Stimulated activated naive CD8-positive, alpha-beta T cell treated with anti-CD3 and anti-CD28 coated beads, Interleukin-15, Interleukin-2, amounts not matched to agents 100 ng/mL and 50 ng/mL, for 24 hours (primary cell): Measurements from ENCODE around the gene GSTM2.
A peak's percentile ranks its signal among the peaks of the same experiment; 100 is the strongest.
"Not testable (repeated sequence)": the region's sequence is repeated elsewhere in the genome, so short reads cannot be mapped to it uniquely, and the experiment has no call there.

ENCODE experiments used
- H3K27ac Mint-ChIP-seq: one replicate; pipeline ENCODE4 v1.8.0; 2021; ENCODE audit warnings: mild to moderate bottlenecking, mixed read lengths
- H3K27me3 Mint-ChIP-seq: one replicate; pipeline ENCODE4 v1.8.0; 2021; ENCODE audit warnings: mixed read lengths
- H3K36me3 Mint-ChIP-seq: one replicate; pipeline ENCODE4 v1.8.0; 2021; ENCODE audit warnings: low read depth, mixed read lengths
- H3K4me1 Mint-ChIP-seq: one replicate; pipeline ENCODE4 v1.8.0; 2021; ENCODE audit warnings: low read depth, mixed read lengths
- H3K4me3 Mint-ChIP-seq: one replicate; pipeline ENCODE4 v1.8.0; 2021; ENCODE audit warnings: mild to moderate bottlenecking, mixed read lengths
- H3K9me3 Mint-ChIP-seq: one replicate; pipeline ENCODE4 v1.8.0; 2021; ENCODE audit warnings: mixed read lengths

Gene GSTM2

DNA sequence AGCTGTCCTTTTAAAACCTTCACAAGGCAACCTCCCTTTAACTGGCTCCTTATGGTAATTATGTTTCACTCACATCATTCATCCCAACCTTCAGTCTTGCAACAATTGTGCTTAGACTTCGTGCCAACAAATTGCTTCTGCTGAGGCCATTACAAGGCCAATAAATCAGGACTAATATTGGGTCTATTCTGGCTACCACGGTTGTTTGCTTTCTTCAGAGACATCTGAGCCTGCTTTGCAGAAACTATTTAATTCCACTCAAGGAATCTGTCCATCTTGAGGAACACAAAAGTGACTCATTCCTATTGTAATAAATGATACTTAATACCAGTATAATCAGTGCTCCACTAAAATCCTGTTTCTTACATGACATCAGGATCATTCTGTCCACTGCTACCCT lies 14.6 kb upstream of the GSTM2 start:
- Mint-ChIP-seq H3K36me3 (no peaks in the 10 kb centered on the region), H3K4me3 (no peak overlapping the region), H3K4me1 (peaks cover 14% of the 10 kb centered on the region), H3K27me3 (peaks cover 26% of the 10 kb centered on the region), H3K9me3 (no peaks in the 10 kb centered on the region), H3K27ac (no peak overlapping the region)

GRCh38 chr1:109654519-109654918 lies 13.3 kb upstream of the GSTM2 start:
- no peaks in the 10 kb centered on the region for H3K9me3 Mint-ChIP-seq
- peaks cover 26% of the 10 kb centered on the region for H3K27me3 Mint-ChIP-seq
- H3K36me3 Mint-ChIP-seq: no peaks in the 10 kb centered on the region
- peaks cover 14% of the 10 kb centered on the region for H3K4me1 Mint-ChIP-seq
- no peak overlapping the region for H3K27ac Mint-ChIP-seq
- no peak overlapping the region for H3K4me3 Mint-ChIP-seq

DNA sequence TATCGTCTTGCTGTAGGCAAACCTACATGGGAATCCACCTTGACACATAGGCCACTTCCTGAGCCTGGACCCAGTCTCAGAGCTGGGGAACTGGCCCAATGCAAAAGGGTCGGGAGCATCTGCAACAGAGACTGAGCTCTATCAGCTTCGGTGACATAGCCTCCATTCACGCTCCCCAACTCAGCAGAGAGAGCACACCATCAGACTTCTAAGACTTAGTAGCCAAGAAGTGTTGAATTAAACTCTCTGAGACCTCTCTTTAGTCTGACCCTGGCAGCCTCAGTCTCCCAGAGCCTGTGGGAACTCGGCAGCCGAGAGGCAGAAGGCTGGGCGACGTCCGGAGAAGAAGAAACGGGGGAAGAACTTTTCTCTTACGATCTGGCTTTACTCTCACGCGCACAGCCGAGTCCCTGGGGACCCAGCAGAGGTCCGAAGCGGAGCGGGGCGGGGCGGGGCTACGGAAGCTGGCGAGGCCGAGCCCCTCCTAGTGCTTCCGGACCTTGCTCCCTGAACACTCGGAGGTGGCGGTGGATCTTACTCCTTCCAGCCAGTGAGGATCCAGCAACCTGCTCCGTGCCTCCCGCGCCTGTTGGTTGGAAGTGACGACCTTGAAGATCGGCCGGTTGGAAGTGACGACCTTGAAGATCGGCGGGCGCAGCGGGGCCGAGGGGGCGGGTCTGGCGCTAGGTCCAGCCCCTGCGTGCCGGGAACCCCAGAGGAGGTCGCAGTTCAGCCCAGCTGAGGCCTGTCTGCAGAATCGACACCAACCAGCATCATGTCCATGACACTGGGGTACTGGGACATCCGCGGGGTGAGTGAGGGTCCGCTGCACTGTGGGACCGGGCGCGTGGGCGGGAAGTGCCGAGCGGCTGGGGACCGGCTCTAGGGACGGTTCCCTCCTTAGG lies 12.0 kb upstream of the GSTM2 start, which contains the start of gene GSTM4:
GSTM4 (plus strand) TSS at position 485 of the 905 bp plus-strand sequence; CDS start at position 776, 291 bp downstream.
- Mint-ChIP-seq H3K27me3 (peaks cover 22% of the 10 kb centered on the region), H3K4me3 (peak within 1 kb of the TSS; percentile 89), H3K4me1 (peaks cover 14% of the 10 kb centered on the region), H3K9me3 (no peaks in the 10 kb centered on the region), H3K36me3 (no peaks in the 10 kb centered on the region), H3K27ac (peak within 1 kb of the TSS; percentile 76)

DNA sequence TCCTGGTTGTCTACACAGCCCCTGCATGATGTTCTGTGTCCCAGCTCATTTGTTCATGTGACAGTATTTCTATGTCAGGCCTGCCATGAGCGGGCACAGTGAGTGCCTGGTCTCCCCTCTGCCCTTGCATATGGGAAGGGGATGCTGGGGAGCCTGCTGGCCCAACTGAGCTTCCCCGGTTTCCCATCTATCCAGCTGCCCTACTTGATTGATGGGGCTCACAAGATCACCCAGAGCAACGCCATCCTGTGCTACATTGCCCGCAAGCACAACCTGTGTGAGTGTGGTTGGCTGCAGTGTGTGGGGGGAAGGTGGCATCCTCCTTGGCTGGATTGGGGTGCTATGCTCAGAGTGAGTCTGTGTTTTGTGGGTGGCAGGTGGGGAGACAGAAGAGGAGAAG lies 10.5 kb upstream of the GSTM2 start:
- peaks cover 14% of the 10 kb centered on the region for H3K4me1 Mint-ChIP-seq
- H3K27ac Mint-ChIP-seq: no peak overlapping the region
- peak overlapping the region; percentile 21 for H3K4me3 Mint-ChIP-seq
- H3K27me3 Mint-ChIP-seq: peaks cover 16% of the 10 kb centered on the region
- H3K36me3 Mint-ChIP-seq: no peaks in the 10 kb centered on the region
- no peaks in the 10 kb centered on the region for H3K9me3 Mint-ChIP-seq

DNA sequence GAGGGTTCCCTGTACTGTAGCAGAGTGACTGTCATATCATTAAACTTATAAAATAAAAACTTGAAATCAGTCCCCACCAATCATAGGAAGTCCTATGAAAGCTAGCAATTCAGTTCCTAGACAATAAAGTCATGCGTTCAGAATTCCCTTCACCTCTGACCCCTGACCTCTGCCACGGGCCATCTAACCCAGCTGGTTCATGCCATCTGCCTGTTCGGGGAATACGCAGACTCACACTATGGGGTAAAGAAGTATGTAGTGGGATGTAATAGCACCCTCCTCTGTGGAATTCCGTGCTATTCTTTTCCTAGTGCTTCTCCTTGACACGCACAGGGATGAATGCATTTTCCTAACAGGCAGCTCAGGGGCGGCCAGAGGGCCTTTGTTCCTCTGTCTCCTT lies 9.9 kb upstream of the GSTM2 start:
- Mint-ChIP-seq H3K4me1 (peaks cover 14% of the 10 kb centered on the region), H3K36me3 (no peaks in the 10 kb centered on the region), H3K27ac (no peak overlapping the region), H3K27me3 (peaks cover 13% of the 10 kb centered on the region), H3K4me3 (no peak overlapping the region), H3K9me3 (no peaks in the 10 kb centered on the region)

DNA sequence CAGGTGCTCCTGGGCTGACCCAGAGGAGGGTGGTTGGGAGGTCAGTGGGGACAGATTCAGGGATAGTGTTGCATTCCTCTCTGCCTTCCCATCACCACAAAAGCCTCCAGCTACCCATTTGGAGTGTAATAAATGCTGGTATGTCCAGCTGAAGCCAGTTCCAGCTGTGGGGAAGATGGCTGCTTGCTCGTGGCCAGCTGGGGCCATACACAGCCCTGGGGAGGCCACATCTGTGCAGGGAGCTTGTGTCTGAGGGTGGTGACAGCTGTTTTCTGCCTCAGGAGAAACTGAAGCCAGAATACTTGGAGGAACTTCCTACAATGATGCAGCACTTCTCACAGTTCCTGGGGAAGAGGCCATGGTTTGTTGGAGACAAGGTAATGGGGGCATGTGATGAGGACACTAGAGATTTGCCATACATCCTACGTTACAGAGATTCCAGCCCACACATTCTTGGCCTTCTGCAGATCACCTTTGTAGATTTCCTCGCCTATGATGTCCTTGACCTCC lies 9.3 kb upstream of the GSTM2 start:
- Mint-ChIP-seq H3K27ac (no peak overlapping the region), H3K4me1 (peaks cover 14% of the 10 kb centered on the region), H3K4me3 (no peak overlapping the region), H3K27me3 (peaks cover 7% of the 10 kb centered on the region), H3K9me3 (no peaks in the 10 kb centered on the region), H3K36me3 (no peaks in the 10 kb centered on the region)

DNA sequence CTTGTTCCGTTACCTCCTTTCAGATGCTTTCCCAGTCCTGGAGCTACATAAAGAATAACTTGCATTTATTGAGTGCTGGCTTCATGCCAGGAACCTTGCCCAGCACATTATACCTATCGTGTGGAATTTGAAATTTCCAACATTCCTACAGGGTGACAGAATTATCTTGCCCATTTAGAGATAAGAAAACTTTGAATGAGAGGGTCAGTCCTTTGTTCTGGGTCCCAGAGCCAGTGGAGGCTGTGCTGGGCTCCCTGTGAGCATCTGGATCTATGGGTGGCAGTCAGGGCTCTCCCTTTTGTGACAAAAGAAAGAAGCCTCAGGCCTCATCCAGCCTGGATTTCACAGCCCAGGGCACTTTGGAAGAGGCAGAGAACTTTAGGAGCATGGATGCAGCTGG lies 8.7 kb upstream of the GSTM2 start:
- peaks cover 5% of the 10 kb centered on the region for H3K27me3 Mint-ChIP-seq
- no peak overlapping the region for H3K4me3 Mint-ChIP-seq
- no peak overlapping the region for H3K27ac Mint-ChIP-seq
- H3K36me3 Mint-ChIP-seq: no peaks in the 10 kb centered on the region
- no peaks in the 10 kb centered on the region for H3K9me3 Mint-ChIP-seq
- H3K4me1 Mint-ChIP-seq: peaks cover 14% of the 10 kb centered on the region

- Mint-ChIP-seq H3K4me3 (no peak overlapping the region), H3K27me3 (no peaks in the 10 kb centered on the region), H3K4me1 (peaks cover 9% of the 10 kb centered on the region), H3K36me3 (no peaks in the 10 kb centered on the region), H3K27ac (no peak overlapping the region), H3K9me3 (no peaks in the 10 kb centered on the region)
Measured at GRCh38 chr1:109659997-109660690, 7.7 kb upstream of the GSTM2 start.

DNA sequence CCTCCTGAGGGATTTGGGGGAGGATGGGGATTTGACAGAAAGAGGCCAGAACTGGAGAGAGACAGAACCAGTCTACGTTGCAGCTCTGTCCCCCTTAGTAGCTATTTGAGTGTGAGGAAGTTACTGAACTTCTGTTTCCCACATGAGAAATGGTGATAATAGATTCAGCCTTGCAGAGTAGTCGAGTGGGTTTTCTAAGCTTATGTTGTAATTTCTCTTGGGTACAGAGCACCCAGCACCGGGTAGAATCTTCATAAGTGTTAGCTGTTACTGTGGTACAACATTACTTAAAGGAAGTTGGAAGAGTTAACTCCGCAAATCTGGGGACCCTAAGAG lies 7.2 kb upstream of the GSTM2 start:
- H3K4me3 Mint-ChIP-seq, H3K4me1 Mint-ChIP-seq, H3K36me3 Mint-ChIP-seq, H3K27ac Mint-ChIP-seq, H3K27me3 Mint-ChIP-seq, H3K9me3 Mint-ChIP-seq: not testable (repeated sequence)

- H3K27ac Mint-ChIP-seq: no peak overlapping the region
- H3K4me1 Mint-ChIP-seq: no peaks in the 10 kb centered on the region
- no peaks in the 10 kb centered on the region for H3K36me3 Mint-ChIP-seq
- H3K27me3 Mint-ChIP-seq: no peaks in the 10 kb centered on the region
- no peak overlapping the region for H3K4me3 Mint-ChIP-seq
- H3K9me3 Mint-ChIP-seq: no peaks in the 10 kb centered on the region
Measured at GRCh38 chr1:109661391-109661790, 6.5 kb upstream of the GSTM2 start.

DNA sequence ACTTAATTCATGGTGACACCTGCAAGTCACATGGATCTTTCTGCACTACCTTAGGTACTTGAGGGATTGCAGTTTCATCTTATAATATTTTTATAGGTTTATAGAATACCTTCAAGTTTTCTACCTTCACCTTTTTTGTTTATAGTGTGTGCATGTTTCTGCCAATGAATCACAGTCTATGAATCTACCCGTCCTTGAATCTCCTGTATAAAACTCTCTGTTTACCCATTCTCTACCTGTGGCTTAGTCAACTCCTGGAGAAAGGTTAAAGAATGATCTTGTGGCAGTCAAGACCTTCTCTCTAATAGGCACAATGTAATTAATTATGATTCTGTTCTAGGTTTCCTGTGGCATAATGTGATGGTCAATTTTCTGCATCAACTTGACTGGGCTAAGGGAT lies 3.2 kb upstream of the GSTM2 start:
- Mint-ChIP-seq H3K27ac (no peak overlapping the region), H3K36me3 (no peaks in the 10 kb centered on the region), H3K27me3 (no peaks in the 10 kb centered on the region), H3K4me1 (peaks cover 13% of the 10 kb centered on the region), H3K4me3 (no peak overlapping the region), H3K9me3 (no peaks in the 10 kb centered on the region)

GRCh38 chr1:109668123-109668775 lies 392 bp downstream of the GSTM2 start:
- Mint-ChIP-seq H3K36me3 (no peaks in the 10 kb centered on the region), H3K4me1 (peaks cover 23% of the 10 kb centered on the region), H3K27me3 (no peaks in the 10 kb centered on the region), H3K27ac (no peak overlapping the region), H3K9me3 (no peaks in the 10 kb centered on the region), H3K4me3 (peak overlapping the region; percentile 70)

GRCh38 chr1:109669246-109669948 lies 1.5 kb downstream of the GSTM2 start:
- Mint-ChIP-seq H3K36me3 (no peaks in the 10 kb centered on the region), H3K27ac (peak overlapping the region; percentile 56), H3K27me3 (no peaks in the 10 kb centered on the region), H3K4me1 (peaks cover 23% of the 10 kb centered on the region), H3K4me3 (peak overlapping the region; percentile 62), H3K9me3 (no peaks in the 10 kb centered on the region)

DNA sequence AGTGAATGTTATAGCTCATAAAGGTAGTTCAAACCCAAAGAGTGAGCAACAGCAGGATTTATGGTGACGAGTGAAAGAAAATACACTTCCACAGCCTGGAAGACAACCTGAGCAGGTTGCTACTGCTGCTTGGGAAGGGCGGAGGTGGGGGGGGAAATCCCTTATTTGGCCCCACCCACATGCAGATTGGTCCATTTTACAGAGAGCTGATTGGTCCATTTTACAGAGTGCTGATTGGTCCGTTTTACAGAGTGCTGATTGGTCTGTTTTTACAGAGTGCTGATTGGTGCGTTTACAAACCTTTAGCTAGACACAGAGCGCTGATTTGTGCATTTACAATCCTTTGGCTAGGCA lies 2.1 kb downstream of the GSTM2 start:
- not testable (repeated sequence) for H3K27me3 Mint-ChIP-seq, H3K9me3 Mint-ChIP-seq, H3K27ac Mint-ChIP-seq, H3K36me3 Mint-ChIP-seq
- peaks cover 23% of the 10 kb centered on the region for H3K4me1 Mint-ChIP-seq
- peak overlapping the region; percentile 62 for H3K4me3 Mint-ChIP-seq
